SKM-1 treated with dmso at 0.1 percent for 144 hours (cell line): ENCODE results near the gene ARHGAP24.
"Not testable (repeated sequence)": the region's sequence is repeated elsewhere in the genome, so short reads cannot be mapped to it uniquely, and the experiment has no call there.

Experiments used
- DNase-seq: peaks from one replicate; lab custom pipeline; 2025; ENCODE audit not compliant: unreplicated experiment; lab: John Stamatoyannopoulos, UW

ARHGAP24 gene

GRCh38 chr4:85940151-85940550 is 465.2 kb downstream of the ARHGAP24 start:
- no peak for DNase-seq

- DNase-seq, result no peak
Measured at GRCh38 chr4:85942107-85942506, 467.2 kb downstream of the ARHGAP24 start.

DNA sequence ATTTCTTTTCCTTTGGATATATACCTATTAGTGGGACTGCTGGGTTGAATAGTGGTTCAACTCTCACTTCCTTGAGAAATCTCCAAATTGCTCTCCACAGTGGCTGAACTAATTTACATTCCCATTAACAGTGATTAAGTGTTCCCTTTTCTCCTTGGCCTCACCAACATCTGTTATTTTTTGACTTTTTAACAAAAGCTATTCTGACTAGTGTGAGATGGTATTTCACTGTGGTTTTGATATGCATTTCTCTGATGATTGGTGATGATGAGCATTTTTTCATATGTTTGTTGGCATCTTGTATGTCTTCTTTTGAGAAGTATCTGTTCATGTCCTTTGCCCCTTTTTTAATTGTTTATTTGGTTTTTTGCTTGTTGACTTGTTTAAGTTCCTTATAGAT is 471.9 kb downstream of the ARHGAP24 start:
- no peak for DNase-seq

DNA sequence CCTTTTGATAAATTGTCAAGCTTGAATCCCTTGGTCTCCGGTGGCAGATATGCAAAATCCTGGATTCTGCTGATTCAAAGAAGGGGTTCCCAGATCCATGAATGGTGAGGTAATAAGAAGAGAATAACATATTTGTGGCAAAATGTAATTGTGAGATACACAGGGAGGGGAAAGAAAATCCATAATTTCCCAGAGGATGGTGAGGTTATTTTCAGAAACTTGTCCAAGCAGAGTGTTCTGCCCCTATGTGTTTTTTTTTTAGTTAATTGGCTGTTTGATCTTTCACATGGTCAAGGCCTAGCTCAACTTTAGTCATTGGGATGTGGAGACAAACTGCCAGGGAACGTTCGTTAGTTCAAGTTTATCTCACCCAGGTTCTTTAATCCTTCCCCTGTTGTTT is 476.1 kb downstream of the ARHGAP24 start:
- no peak for DNase-seq

- no peak for DNase-seq
Measured at GRCh38 chr4:85952528-85952927, 477.6 kb downstream of the ARHGAP24 start.

DNA sequence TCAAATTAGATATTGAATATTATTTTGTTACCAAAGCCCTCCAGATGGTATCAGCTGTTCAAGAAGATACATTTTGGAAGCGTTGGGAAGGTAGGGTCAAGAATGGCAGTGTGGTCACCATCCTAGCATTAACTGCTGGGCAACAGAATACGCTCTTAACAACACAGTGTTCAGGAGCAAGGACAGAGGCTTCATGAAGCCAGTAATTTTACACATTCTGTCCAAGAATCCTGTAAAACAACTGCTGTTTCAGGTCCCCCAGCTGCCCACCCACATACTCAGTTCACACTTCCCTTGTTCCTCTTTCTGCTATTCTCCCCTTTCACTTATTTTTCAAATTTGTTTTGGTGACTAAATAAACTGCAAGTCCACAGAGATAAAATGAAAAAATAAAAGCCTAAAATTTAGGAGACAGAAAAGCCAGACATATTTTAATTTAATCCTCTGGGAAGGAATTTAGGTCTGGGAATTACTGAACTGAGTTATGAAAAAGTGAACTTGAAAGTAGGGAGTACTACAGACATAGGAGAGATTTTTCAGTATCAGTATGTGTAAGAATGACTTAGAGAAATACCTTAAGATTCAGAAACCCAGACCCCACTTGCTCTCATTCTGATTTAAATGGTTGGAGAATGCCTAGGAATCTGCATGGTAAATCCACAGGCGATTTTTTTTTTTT is 478.2 kb downstream of the ARHGAP24 start:
- no peak for DNase-seq

GRCh38 chr4:85953651-85954018 is 478.7 kb downstream of the ARHGAP24 start:
- no peak for DNase-seq

DNA sequence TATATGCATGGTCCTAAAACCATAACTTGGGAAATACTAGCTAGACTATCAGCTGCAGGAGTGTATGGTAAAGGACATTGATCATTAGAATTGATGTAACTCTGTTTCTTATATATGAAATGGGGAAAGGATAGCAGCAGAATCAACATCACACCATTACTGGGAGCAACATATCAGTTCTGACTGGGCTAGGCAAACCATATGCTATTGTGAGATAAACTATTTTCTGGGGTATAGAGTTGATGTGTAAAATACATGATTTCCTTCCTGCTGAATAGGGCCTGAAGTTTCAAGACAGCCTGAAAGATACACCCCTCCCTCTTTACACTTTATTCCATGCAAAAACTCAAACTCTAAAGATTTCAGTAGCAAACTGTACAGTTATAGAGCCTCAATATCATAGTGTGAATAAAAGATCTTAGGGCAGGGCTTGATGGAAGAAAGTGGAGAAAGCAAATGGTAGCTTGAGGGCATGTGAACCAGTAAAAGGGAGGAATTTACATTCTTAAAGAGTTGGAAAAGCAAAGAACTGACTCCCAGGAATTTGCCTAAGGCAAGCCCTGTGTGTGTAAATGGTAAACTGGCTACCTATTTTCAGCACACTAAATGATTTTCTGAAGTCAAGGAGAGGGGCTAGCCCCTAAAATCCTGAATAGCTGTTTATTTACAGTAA is 480.8 kb downstream of the ARHGAP24 start:
- no peak for DNase-seq

DNA sequence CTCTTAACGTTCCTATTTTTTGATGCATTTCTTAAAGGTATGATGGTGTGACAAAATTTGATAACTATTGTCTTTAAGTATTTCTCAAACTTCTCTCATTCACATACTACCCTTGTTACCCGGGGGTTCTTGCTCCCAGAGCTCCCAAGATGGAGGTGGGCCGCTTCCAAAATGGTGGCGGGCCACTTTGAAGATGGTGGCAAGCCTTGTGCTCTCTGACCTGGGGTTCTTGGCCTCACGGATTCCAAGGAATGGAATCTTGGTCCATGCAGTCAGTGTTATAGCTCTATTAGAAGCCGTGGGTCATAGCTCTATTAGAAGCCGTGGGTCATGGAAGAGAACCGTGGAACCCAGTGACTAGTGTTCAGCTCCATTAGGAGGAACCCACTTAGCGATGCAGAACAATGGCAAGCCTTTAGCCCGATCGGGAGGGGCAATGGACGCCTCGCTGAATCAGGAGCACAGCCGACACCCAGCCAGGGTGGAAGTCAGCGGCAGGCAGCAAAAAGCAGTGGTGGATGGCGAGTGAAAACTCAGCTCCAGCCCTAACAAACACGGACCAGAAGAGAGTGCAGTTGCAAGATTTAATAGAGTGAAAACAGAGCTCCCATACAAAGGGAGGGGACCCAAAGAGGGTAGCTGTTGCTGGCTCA is 481.5 kb downstream of the ARHGAP24 start:
- no peak for DNase-seq

DNA sequence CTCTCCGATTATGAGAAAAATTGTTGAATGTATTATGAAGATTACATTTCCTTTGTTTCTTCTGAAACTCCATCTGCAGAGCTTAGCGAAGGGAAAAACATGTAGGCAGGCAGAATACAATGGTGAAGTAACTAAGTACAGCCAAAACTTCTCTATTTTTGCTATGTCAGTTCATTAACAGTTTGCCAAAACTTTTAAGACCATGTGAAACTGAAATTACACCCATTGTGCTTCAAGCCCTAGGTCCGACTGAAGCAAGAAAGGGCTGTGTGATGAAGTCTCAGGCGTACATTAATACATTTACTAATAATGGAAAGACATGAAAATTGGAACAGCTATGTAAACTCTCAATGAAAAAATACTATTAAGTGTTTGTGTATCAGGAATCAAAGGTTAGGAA is 486.9 kb downstream of the ARHGAP24 start:
- DNase-seq, result no peak

- no peak for DNase-seq
Measured at GRCh38 chr4:85963231-85963630, 488.3 kb downstream of the ARHGAP24 start.

DNA sequence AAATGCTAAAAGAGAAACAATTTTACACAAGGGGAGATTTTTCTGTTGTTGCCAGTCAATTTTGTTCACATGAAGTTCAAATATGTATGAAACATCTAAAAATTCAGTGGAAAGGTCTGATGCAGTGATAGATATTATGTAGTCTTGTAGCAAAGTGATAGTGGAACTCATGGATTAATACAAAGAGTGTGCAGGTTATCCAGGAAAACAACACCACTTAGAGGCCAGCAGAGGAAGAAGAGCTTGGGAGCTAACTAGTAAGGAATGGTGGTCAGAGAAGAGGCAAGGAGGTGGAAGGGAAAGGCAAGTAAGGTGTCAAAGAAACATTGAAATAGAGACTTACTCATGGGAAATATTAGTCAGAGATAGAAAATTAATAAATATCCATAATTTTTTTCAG is 489.3 kb downstream of the ARHGAP24 start:
- no peak for DNase-seq

DNA sequence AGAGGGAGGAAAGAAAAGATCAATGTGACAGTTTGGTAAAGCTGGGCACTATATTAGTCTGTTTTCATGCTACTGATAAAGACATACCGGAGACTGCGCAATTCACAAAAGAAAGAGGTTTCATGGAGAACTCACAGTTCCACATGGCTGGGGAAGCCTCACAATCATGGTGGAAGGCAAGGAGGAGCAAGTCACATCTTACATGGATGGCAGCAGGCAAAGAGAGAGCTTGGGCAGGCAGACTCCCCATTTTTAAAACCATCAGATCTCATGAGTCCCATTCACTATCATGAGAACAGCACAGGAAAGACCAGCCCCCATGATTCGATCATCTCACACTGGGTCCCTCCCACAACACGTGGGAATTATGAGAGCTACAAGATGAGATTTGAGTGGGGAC is 490.1 kb downstream of the ARHGAP24 start:
- not testable (repeated sequence) for DNase-seq

GRCh38 chr4:85965529-85965928 is 490.6 kb downstream of the ARHGAP24 start:
- no peak for DNase-seq

GRCh38 chr4:85966373-85966772 is 491.4 kb downstream of the ARHGAP24 start:
- no peak for DNase-seq

- DNase-seq, result no peak
Measured at GRCh38 chr4:85967872-85968271, 492.9 kb downstream of the ARHGAP24 start.

GRCh38 chr4:85968945-85969819 is 494.2 kb downstream of the ARHGAP24 start:
- DNase-seq, result peak; percentile 52

DNA sequence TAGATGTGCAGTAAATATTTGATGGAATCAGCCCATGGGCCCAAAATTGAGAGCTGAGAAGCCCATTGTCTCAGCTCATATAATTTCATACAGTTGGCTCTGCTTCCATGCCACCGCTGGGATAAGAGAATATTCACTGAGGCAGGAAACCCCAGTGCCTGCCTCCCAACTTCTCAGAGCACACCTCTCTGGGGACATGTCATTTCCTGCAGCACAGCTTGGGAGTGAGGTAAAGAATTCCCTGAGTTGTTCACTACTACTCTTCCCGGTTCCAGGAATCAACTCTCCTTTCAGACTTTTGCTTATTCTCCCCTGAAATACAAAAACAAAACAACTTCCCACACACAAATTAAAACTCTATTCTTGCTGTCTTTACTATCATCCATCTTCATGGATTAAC is 495.6 kb downstream of the ARHGAP24 start:
- no peak for DNase-seq

- no peak for DNase-seq
Measured at GRCh38 chr4:85979276-85979675, 504.3 kb downstream of the ARHGAP24 start.

GRCh38 chr4:85986266-85986665 is 511.3 kb downstream of the ARHGAP24 start:
- no peak for DNase-seq

- DNase-seq, result no peak
Measured at GRCh38 chr4:85993641-85994040, 518.7 kb downstream of the ARHGAP24 start.
